Motor neuron (in vitro differentiated cells): ENCODE results near the gene SCAPER. TPM values are rescaled to one million over a fixed set of nuclear protein-coding genes. Genes with fewer than 3 reads are reported as not detected.

Experiments used
- ATAC-seq, 8 experiments: fragments of 200-7000 bp; cut with Tn5 transposase; replicated peaks in 6 of 8; 2 replicates each; pipeline ENCODE4 v1.8.0; 2021; ENCODE audit warnings: mild to moderate bottlenecking in 8 of 8, moderate library complexity in 8 of 8
- H3K27ac ChIP-seq, 2 donors: fragments of 250-450 bp; sonication (Bioruptor Pico); 2 replicates each; pipeline ENCODE4 v1.9.0; 2021; ENCODE audit warnings: antibody characterized with exemption in 2 of 2, mild to moderate bottlenecking in 2 of 2, moderate library complexity in 1 of 2
- H3K4me1 ChIP-seq, 2 donors: fragments of 250-450 bp; sonication (Bioruptor Pico); replicated peaks in 1 of 2; 2 replicates each; pipeline ENCODE4 v1.6.1; 2021; ENCODE audit warnings: antibody characterized with exemption in 2 of 2, mild to moderate bottlenecking in 2 of 2, moderate library complexity in 1 of 2
- H3K4me3 ChIP-seq, 5 donors: fragments of 250-450 bp; sonication (Bioruptor Pico); 2 replicates each; pipeline ENCODE4 v1.9.0; 2021; ENCODE audit warnings: antibody characterized with exemption in 5 of 5, mild to moderate bottlenecking in 5 of 5, moderate library complexity in 4 of 5
- WGBS, 10 experiments: fragments of 450-650 bp; shearing (Covaris generic); methylation state at CpG; one replicate each; pipeline ENCODE4 v1.0.0; 2022; 5-methylcytosine and 5-hydroxymethylcytosine counted together
- in situ Hi-C, 9 experiments: fragments of 400-800 bp; cut with MboI; loops; one replicate each; pipeline ENCODE4 v1.15.0; 2021; ENCODE audit warnings: low sequenced_read_pairs in 9 of 9, low pct_unique_long_range_greater_than_20kb in 2 of 9; ENCODE audit not compliant: unreplicated experiment in 9 of 9
- total RNA-seq, 8 experiments: library from RNA; unstranded; fragments of 300-600 nt; gene quantifications; 2 replicates each; pipeline versions ENCODE4 v1.2.3 to v1.2.4, GENCODE V29; 2022

SCAPER gene
- total RNA-seq, 8 experiments from 2014 or later, result 4.7 to 32.4 (median 22.6) TPM

DNA sequence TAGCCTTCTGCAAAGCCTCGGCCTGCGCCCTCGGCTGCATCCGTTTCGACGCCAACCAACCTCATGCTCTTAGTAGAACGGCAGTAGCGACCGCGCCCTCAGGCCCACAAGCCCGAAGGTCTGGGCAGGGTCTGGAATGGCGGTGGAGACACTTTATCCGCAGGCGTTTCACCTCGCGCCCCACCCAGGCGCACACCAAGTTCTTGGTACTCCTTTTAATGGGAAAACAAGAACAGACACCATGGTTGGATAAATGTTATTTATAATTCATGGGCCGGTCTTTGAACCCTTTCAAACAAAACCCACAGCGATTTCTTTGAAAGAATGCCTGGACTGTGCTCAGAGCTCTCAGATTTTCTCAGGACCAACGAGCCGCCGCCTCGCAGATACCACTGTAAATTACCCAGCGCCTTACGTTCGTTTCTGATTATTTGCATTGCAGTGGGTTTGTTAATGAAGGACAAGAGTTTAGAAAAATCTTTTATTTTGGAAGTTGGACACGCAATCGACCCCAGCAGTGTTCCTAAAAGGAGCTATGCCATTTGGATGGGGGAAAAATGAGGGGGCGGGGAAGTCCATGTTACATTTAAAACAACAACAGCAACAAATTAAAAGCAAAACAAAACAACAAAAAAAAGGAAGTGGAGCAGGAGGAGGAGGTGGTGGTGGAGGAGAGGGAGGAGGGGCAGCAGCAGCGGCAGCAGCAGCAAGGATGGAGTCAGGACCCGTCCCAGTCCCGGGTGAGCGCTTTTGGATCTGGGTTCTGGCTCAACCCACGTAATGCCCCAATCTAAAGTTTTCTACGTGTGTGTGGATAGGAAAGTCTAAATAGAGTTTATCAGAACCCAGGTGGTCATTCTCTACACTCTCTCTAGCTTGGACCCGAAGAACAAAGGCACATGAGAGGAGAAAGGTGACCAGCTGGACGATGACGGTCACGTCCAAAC lies 569.6 kb downstream of the SCAPER start:
- Histone ChIP-seq H3K4me1 (peaks cover 19 to 28% of the 10 kb centered on the region in 2 donors), H3K4me3 (peak overlapping the region; percentile 25 to 81 (median 33)), H3K27ac (peak overlapping the region; percentile 18 to 74)
- WGBS, 10 experiments, result 0 to 40% (median 13%) methylated on average over 1 to 27 of the region's 39 CpGs
- in situ Hi-C loops, result no loop called here
- peak in 7 of 8 experiments; percentile 3 to 44 (median 10) for ATAC-seq

DNA sequence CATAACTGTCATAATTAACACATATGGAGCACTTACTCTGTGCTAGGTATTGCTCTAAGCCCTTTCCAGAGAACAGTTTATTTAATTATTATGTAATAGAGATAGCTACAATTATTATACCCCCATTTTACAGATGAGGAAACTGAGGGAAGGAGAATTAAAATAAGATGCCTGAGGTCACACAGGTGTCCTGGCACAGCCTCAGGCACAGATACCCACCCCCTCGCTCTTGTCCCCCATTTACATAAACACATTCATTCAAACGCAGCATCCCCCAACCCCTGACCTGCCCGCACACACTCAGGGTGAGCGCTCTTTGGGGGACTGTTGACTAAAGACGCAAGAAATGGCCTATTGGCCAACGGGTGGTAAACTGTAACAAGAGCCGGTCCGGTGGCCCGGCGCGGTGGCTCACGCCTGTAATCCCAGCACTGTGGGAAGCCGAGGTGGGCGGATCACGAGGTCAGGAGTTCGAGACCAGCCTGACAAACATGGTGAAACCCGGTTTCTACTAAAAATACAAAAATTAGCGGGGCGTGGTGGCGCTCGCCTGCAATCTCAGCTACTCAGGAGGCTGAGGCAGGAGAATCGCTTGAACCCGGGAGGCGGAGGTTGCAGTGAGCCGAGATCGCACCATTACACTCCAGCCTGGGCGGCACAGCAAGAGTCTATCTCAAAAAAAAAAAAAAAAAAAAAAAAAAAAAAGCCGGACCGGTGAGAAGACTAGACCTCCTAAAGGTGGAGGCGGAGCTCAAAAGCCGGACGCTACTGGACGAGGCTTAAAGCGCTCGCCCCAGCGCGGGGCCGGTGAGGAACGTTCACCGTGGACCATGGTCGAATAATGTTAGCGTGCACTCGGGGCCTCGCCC lies 570.5 kb downstream of the SCAPER start:
- Histone ChIP-seq H3K27ac (no peak overlapping the region), H3K4me3 (peak overlapping the region in 1 of 5 donors; percentile 81), H3K4me1 (peaks cover 12 to 19% of the 10 kb centered on the region in 2 donors)
- in situ Hi-C loops, result no loop called here
- no peak for ATAC-seq
- 27 to 80% (median 42%) methylated on average over 2 to 25 of the region's 44 CpGs; no CpG with 5 or more reads in 1 of the 10 experiments for WGBS, 10 experiments

DNA sequence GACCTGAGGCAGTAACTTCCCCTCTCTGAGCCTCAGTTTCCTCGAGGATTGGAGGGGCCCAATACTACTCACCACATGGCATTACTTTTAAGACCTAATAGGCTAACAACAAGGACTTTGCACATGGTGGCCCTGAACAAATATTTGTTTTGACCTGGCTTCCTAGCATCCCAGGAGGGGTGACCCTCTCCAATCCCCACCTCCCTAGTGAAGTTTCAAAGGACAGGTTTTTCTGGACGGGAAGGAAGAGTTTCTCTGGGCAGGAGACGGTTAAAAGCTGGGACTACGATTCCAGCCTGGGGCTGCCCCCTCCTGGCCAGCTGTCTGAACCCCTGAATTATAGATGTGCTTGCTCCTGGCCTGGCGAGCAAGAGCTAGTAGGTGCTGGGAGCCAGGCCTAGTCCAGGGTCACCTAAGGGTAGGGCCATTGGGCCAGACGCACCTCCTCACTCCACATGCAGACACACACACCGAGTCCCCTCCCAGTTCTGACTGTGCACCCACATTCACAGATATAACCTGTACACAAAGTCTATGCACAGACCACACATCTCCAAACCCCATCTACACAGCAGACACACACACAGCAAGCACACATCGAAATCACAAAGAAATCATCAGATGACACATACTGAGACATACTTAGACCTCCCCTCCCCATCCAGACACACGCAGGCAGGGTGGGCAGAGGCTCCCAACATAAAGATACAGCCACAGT lies 571.3 kb downstream of the SCAPER start:
- in situ Hi-C loops, result no loop called here
- Histone ChIP-seq H3K27ac (no peak overlapping the region), H3K4me3 (no peak overlapping the region), H3K4me1 (peaks cover 11 to 16% of the 10 kb centered on the region in 2 donors)
- WGBS, 10 experiments, result 32 to 92% (median 41%) methylated on average over 1 to 8 of the region's 9 CpGs; no CpG with 5 or more reads in 3 of the 10 experiments
- no peak for ATAC-seq

DNA sequence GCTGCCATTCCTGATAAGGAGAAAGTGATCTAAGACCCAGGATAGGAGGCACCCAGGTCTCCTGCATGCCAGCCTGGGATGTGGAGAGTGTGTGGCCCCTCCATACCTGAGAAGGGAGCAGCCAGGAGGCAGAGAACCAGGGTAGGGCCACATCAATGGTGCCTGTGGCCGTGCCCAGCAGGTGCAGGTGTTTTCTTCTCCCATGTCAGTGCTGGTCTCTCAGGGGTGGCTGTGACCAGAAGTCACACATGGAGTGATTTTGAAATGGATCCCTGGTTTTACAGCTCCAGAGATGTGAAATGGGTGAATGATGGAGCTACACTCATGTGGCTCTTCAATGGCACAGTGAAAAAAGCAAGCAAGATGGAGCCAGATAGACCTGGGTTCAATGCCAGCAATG lies 571.8 kb downstream of the SCAPER start:
- in situ Hi-C loops, result no loop called here
- no CpG with 5 or more reads among the region's 1 CpG for WGBS, 10 experiments
- ATAC-seq, result no peak

DNA sequence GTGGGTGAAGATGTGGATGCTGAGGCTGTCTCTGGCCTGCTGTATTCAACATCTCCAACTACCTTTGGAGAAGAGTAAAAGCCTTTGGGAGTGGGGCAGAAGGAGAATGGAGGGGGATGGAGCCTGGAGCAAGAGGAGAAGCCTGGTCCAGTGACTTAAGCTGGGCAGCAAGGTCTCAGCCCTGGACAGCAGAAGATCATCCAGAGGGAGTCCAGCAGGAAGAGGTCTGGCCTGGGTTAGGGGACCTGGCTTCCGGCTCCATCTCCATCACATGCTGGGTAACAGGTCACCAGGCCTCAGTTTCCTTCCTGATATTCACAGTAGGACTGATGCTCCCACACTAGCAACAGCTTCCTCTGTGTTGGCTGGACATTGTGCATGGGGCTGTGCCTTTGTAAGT lies 572.3 kb downstream of the SCAPER start:
- Histone ChIP-seq H3K27ac (no peak overlapping the region), H3K4me1 (peaks cover 5 to 12% of the 10 kb centered on the region in 2 donors), H3K4me3 (no peak overlapping the region)
- in situ Hi-C loops, result no loop called here
- ATAC-seq, result no peak
- WGBS, 10 experiments, result 40 to 100% (median 86%) methylated on average over 1 of the region's 1 CpG; no CpG with 5 or more reads in 7 of the 10 experiments

More for the DNA sequence above, 571.8 kb downstream of the SCAPER start:
- H3K4me3 ChIP-seq, result no peak overlapping the region
- H3K4me1 ChIP-seq, result peaks cover 10 to 16% of the 10 kb centered on the region in 2 donors
- no peak overlapping the region for H3K27ac ChIP-seq

DNA sequence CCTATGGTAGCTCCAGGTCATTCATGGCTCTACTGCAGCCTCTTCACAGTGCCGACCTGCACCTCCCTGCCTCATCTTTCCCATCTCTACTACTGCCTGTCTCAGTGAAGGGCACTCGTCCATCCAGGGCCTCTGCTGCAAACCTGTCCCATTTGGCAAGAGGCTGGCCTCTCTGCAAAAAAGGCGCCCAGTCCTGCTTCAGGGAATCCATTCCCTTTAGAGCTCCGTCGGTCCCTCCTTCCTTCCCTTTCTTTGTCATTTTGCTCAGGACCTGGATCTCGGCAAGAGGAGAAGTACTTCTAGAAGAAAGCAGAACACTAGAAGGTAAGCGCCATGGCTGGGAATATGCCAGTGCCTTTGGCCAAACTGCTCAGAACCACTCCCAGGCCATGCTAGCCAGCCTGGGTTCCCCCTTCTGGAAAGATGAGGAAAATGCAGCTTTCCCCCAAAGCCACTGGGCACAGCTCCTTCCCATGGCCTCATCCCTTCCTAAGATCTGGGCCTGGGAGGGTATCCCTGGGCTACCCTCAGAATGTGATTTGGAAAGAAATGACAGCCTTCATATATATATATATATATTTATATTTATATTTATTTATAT lies 575.0 kb downstream of the SCAPER start:
- Histone ChIP-seq H3K4me1 (peaks cover 0 to under 1% of the 10 kb centered on the region in 2 donors), H3K27ac (no peak overlapping the region), H3K4me3 (no peak overlapping the region)
- peak in 6 of 8 experiments; percentile 45 to 91 (median 60) for ATAC-seq
- in situ Hi-C loops, result no loop called here
- 20 to 80% (median 65%) methylated on average over 1 to 6 of the region's 7 CpGs; no CpG with 5 or more reads in 3 of the 10 experiments for WGBS, 10 experiments

DNA sequence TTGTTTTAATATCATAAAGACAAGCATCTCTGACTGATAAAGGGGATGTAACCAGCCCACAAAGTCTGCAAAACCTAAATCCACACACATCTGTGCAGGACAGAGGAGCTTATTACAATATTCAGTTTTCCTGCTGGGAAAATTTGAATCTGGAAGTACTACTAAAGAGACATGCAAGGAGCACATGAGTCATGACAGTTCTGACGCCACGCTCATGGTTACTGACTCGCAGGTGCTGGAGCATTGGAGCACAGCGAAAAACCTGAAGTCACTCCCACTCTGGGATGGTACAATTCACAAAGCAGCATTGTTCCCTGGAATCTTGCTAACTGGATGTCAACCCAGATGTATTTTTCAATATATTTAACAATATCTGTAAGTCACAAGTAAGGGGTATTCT lies 576.2 kb downstream of the SCAPER start:
- Histone ChIP-seq H3K27ac (no peak overlapping the region), H3K4me3 (no peak overlapping the region), H3K4me1 (no peaks in the 10 kb centered on the region)
- peak in 5 of 8 experiments; percentile 43 to 91 (median 70) for ATAC-seq
- in situ Hi-C loops, result no loop called here
- 17 to 95% (median 75%) methylated on average over 2 to 4 of the region's 4 CpGs; no CpG with 5 or more reads in 4 of the 10 experiments for WGBS, 10 experiments

DNA sequence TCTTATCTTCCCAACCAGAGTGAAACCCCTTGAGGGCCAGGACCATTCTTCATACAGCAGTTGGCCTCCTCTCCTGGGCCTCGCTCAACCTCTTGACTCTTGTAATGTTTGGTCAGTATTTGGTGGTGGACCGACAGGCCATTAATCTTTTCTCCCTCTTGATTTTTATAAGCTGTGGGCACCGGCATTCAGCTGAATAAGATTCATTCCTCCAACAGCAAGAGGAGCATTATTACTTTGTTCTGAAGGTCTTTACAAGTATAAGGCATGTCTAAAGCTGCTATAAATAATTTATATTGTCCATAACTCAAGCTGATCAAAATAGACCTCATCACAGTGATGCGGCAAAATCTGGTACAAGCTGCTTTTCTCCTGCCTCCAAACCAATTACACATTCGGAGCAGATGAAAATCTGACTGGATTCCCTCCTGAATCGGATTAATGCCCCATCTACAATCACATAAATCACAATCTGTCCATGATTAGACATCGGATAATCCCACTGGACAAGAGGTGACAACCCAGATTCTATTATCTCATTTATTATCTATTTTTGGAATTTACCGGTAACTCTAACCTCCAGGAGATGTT lies 576.9 kb downstream of the SCAPER start:
- no peak for ATAC-seq
- Histone ChIP-seq H3K4me1 (no peaks in the 10 kb centered on the region), H3K4me3 (no peak overlapping the region), H3K27ac (no peak overlapping the region)
- 60 to 90% (median 78%) methylated on average over 2 to 8 of the region's 8 CpGs for WGBS, 10 experiments
- in situ Hi-C loops, result no loop called here

DNA sequence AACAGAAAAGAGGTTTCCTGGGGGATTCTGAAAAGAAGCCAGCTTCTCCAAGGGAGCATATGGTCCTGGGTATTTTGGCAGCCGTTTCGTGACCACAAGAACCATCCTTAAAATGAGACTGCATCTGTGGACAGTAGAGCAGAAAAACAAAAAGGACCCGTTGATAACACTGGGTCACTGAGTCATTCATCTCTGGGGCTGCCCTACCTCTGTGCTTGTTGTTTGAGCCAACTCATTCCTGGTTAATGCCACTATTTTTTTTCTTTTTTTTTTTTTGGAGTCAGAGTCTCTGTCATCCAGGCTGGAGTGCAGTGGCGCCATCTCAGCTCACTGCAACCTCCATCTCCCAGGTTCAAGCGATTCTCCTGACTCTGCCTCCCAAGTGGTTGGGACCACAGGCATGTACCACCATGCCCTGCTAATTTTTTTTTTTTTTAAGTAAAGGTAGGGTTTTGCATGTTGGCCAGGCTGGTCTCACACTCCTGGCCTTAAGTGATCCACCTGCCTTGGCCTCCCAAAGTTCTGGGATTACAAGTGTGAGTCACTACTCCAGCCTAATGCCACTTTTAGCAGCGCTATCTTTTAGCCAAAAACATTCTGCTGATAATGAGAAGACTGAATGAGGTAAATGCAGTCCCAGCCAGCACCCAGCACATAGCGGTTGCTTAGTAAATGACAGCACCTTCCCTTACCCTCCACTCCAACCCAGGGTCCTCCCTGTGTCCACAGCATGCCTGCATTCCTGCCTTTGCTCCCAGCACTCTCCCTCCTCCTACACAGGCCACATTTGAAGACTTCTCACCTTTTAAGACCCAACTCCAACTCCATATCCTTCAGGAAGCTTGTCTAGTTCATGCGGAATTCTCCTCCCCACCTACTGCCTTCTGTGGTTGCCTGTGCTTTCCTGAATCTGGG lies 577.7 kb downstream of the SCAPER start:
- in situ Hi-C loops, result no loop called here
- Histone ChIP-seq H3K27ac (no peak overlapping the region), H3K4me3 (no peak overlapping the region), H3K4me1 (no peaks in the 10 kb centered on the region)
- 56 to 100% (median 82%) methylated on average over 1 to 7 of the region's 8 CpGs; no CpG with 5 or more reads in 1 of the 10 experiments for WGBS, 10 experiments
- ATAC-seq, result no peak

DNA sequence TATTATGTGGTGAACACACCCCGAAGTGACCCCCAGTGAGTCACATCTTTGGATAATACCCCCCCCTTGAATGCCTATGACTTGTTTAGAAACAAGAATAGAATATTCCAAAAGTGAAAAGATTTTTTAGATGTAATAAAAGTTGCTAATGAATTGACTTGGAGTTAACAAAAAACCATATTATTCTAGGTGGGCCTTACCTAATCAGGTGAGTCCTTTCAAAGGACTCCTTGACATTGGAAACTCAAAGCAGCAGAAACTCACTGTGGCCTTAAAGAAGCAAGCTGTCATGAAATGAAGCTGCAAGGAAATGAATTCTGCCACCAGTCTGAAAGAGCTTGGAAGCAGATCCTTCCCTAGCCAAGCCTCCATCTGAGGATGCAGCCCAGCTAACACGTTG lies 579.4 kb downstream of the SCAPER start:
- H3K27ac ChIP-seq, result no peak overlapping the region

DNA sequence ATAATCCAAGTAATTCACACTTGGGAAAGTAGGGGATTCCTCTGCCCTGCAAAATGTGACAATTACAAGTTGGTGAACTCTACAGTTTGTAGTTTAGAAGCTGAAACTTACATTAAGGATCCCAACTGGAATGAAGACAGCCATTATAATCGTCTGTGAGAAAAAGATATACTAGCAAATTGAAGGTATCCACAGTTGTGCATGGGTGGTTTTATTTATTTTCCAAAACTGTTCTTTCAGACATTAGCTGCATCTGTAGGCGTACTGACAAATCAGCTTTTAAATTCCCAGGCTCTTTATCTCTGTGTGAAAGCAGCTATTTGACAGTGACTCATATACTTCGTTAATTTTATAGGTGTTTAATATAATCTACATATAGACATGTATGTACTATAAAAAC lies 581.1 kb downstream of the SCAPER start:
- ATAC-seq, result peak in 1 of 8 experiments; percentile 53

More for the DNA sequence above, 579.4 kb downstream of the SCAPER start:
- ATAC-seq, result no peak
- Histone ChIP-seq H3K4me3 (no peak overlapping the region), H3K4me1 (no peaks in the 10 kb centered on the region)
- in situ Hi-C loops, result no loop called here
- 25 to 90% (median 65%) methylated on average over 1 to 2 of the region's 2 CpGs; no CpG with 5 or more reads in 1 of the 10 experiments for WGBS, 10 experiments

More for the DNA sequence above, 581.1 kb downstream of the SCAPER start:
- 14 to 77% (median 58%) methylated on average over 1 to 3 of the region's 3 CpGs for WGBS, 10 experiments
- in situ Hi-C loops, result no loop called here
- no peak overlapping the region for H3K27ac ChIP-seq
- H3K4me3 ChIP-seq, result no peak overlapping the region
- no peaks in the 10 kb centered on the region for H3K4me1 ChIP-seq
